OCI-LY7 (cell line): ENCODE data around the gene SEZ6L. TPM values are rescaled to one million over a fixed set of nuclear protein-coding genes. Genes with fewer than 3 reads are reported as not detected.

Experiments
- BruUV-seq: library from RNA; stranded (reverse); fragments of 400-500 nt; replicated peaks from 2 replicates; lab custom pipeline; 2021; lab: Mats Ljungman, UMichigan
- CTCF ChIA-PET: fragments of 300-600 bp; sonication (Branson Sonifier 250); formaldehyde crosslinking; loops from one replicate; lab custom pipeline; 2022; ENCODE audit warnings: antibody characterized with exemption; ENCODE audit not compliant: unreplicated experiment; lab: Charles Lee
- POLR2A ChIA-PET: fragments of 300-600 bp; sonication (Branson Sonifier 250); formaldehyde crosslinking; loops from one replicate; lab custom pipeline; 2022; ENCODE audit warnings: antibody characterized with exemption; lab: Charles Lee
- DNase-seq: peaks from one replicate; pipeline ENCODE4 v3.0.0-alpha.2; 2015; ENCODE audit warnings: low spot score
- H2AFZ ChIP-seq: fragments of 200-600 bp; sonication (generic), shearing (Covaris generic); 2 replicates; pipeline ENCODE4 v1.6.1; 2014; ENCODE audit warnings: mild to moderate bottlenecking, antibody characterized with exemption, low read length, moderate library complexity
- H3K27ac ChIP-seq: fragments of 200-600 bp; sonication (generic); 2 replicates; pipeline ENCODE4 v1.5.1; 2014; ENCODE audit warnings: mixed run types, low read depth, mild to moderate bottlenecking, moderate library complexity, low read length, inconsistent platforms; ENCODE audit not compliant: poor library complexity, severe bottlenecking
- H3K36me3 ChIP-seq: fragments of 200-600 bp; sonication (generic); 2 replicates; pipeline ENCODE4 v1.6.1; 2014; ENCODE audit warnings: mild to moderate bottlenecking, antibody characterized with exemption, low read length, moderate library complexity, mixed read lengths; ENCODE audit not compliant: insufficient read depth
- H3K4me1 ChIP-seq: fragments of 200-600 bp; sonication (generic); 2 replicates; pipeline ENCODE4 v1.5.1; 2014; ENCODE audit warnings: mild to moderate bottlenecking, low read length; ENCODE audit not compliant: insufficient read depth, poor library complexity, severe bottlenecking
- H3K4me2 ChIP-seq: fragments of 200-600 bp; sonication (generic); 2 replicates; pipeline ENCODE4 v1.6.1; 2014; ENCODE audit warnings: mild to moderate bottlenecking, low read length
- H3K4me3 ChIP-seq: fragments of 200-600 bp; sonication (generic); 2 replicates; pipeline ENCODE4 v1.5.1; 2014; ENCODE audit warnings: mild to moderate bottlenecking, low read depth, low read length; ENCODE audit not compliant: poor library complexity, severe bottlenecking
- H3K79me2 ChIP-seq: fragments of 200-600 bp; sonication (generic); 2 replicates; pipeline ENCODE4 v1.6.1; 2016; ENCODE audit warnings: low read depth, mild to moderate bottlenecking, low read length, moderate library complexity, mixed read lengths; ENCODE audit not compliant: insufficient read depth
- H3K9me2 ChIP-seq: fragments of 200-600 bp; sonication (generic); 2 replicates; pipeline ENCODE4 v1.6.1; 2016; ENCODE audit warnings: mild to moderate bottlenecking, low read length, mixed read lengths; ENCODE audit not compliant: insufficient read depth
- H3K9me3 ChIP-seq: fragments of 200-600 bp; sonication (generic); 2 replicates; pipeline ENCODE4 v1.6.1; 2014; ENCODE audit warnings: mild to moderate bottlenecking, mixed run types, low read length, mixed read lengths
- H4K20me1 ChIP-seq: fragments of 200-600 bp; sonication (generic); 2 replicates; pipeline ENCODE4 v1.6.1; 2014; ENCODE audit warnings: mild to moderate bottlenecking, antibody characterized with exemption, low read length, moderate library complexity, mixed read lengths; ENCODE audit not compliant: insufficient read depth
- CTCF ChIP-seq: fragments of 200-600 bp; sonication (generic); conservative IDR thresholded peaks from 2 replicates; pipeline ENCODE4 v1.5.1; 2014; ENCODE audit warnings: mild to moderate bottlenecking, antibody characterized with exemption, low read length, moderate library complexity, mixed read lengths
- EZH2phosphoT487 ChIP-seq: fragments of 200-600 bp; sonication (generic); IDR thresholded peaks from 2 replicates; pipeline ENCODE4 v1.6.1; 2018; ENCODE audit warnings: low read depth, borderline replicate concordance, mild to moderate bottlenecking, mixed run types, antibody characterized with exemption, low read length, moderate library complexity, mixed read lengths
- intact Hi-C: fragments of 100-400 bp; cut with micrococcal nuclease; formaldehyde crosslinking; loops from one replicate; pipeline ENCODE4 v1.10.0; 2022; ENCODE audit not compliant: unreplicated experiment
- total RNA-seq, 2 experiments: library from RNA; depleted of rRNA in 1 of 2; stranded (reverse); fragments of >200 nt in 1 of 2; shearing (Covaris generic) in 1 of 2; gene quantifications; 2 replicates each; pipeline ENCODE4 v1.2.3, GENCODE V29; 2014 to 2022

Gene SEZ6L
- total RNA-seq, 2 experiments from 2014 or later: not detected

- no peak overlapping the region for H2AFZ ChIP-seq
- no peak overlapping the region for H3K27ac ChIP-seq
- no peaks in the 10 kb centered on the region for H3K4me1 ChIP-seq
- BruUV-seq: no TSS peak
- H4K20me1 ChIP-seq: no peaks in the 10 kb centered on the region
- no peaks in the 10 kb centered on the region for H3K9me3 ChIP-seq
- H3K79me2 ChIP-seq: no peaks in the 10 kb centered on the region
- no peak overlapping the region for H3K4me2 ChIP-seq
- H3K4me3 ChIP-seq: no peak overlapping the region
- intact Hi-C loops: no loop called here
- TF ChIP-seq EZH2phosphoT487 (no peak), CTCF (no peak)
- H3K36me3 ChIP-seq: no peaks in the 10 kb centered on the region
- no peak for DNase-seq
- POLR2A ChIA-PET: no interaction called here
- H3K9me2 ChIP-seq: no peaks in the 10 kb centered on the region
- CTCF ChIA-PET: no interaction called here
Observed at GRCh38 chr22:26168939-26169314, 335 bp upstream of the SEZ6L start.

- CTCF ChIA-PET: no interaction called here
- Histone ChIP-seq H3K4me2 (no peak overlapping the region), H3K36me3 (no peaks in the 10 kb centered on the region), H3K4me3 (no peak overlapping the region), H3K27ac (no peak overlapping the region), H3K79me2 (no peaks in the 10 kb centered on the region), H3K9me2 (no peaks in the 10 kb centered on the region), H3K9me3 (no peaks in the 10 kb centered on the region), H2AFZ (no peak overlapping the region), H4K20me1 (no peaks in the 10 kb centered on the region), H3K4me1 (no peaks in the 10 kb centered on the region)
- POLR2A ChIA-PET: no interaction called here
- no TSS peak for BruUV-seq
- TF ChIP-seq CTCF (no peak), EZH2phosphoT487 (no peak)
- DNase-seq: no peak
- intact Hi-C loops: no loop called here
Observed at GRCh38 chr22:26170112-26170492, 840 bp downstream of the SEZ6L start.

GRCh38 chr22:26170795-26171580 is 1.7 kb downstream of the SEZ6L start:
- no peaks in the 10 kb centered on the region for H3K79me2 ChIP-seq
- H3K9me2 ChIP-seq: no peaks in the 10 kb centered on the region
- H3K9me3 ChIP-seq: no peaks in the 10 kb centered on the region
- no peak overlapping the region for H3K27ac ChIP-seq
- H2AFZ ChIP-seq: no peak overlapping the region
- TF ChIP-seq EZH2phosphoT487 (no peak), CTCF (no peak)
- POLR2A ChIA-PET: no interaction called here
- H3K36me3 ChIP-seq: no peaks in the 10 kb centered on the region
- intact Hi-C loops: no loop called here
- no peak overlapping the region for H3K4me2 ChIP-seq
- no peaks in the 10 kb centered on the region for H4K20me1 ChIP-seq
- BruUV-seq: no TSS peak
- H3K4me3 ChIP-seq: no peak overlapping the region
- CTCF ChIA-PET: no interaction called here
- DNase-seq: no peak
- no peaks in the 10 kb centered on the region for H3K4me1 ChIP-seq
